Activated CD4-positive, alpha-beta T cell treated with anti-CD3 and anti-CD28 coated beads, Interleukin-2, amount 50 U/mL, for 48 hours (primary cell): Measurements from ENCODE around the gene KRT37.
"Not testable (repeated sequence)": the region's sequence is repeated elsewhere in the genome, so short reads cannot be mapped to it uniquely, and the experiment has no call there.

ENCODE experiments used
- DNase-seq, 2 experiments: peaks; one replicate each; pipeline ENCODE4 v3.0.0-alpha.2; 2020

The KRT37 gene

GRCh38 chr17:41403404-41404023 is 20.9 kb downstream of the KRT37 start:
- DNase-seq: no peak

- DNase-seq: no peak
Measured at GRCh38 chr17:41402161-41402560, 22.2 kb downstream of the KRT37 start.

- no peak for DNase-seq
Measured at GRCh38 chr17:41396996-41397660, 27.3 kb downstream of the KRT37 start, which contains the start of gene KRT31. Gene KRT31 (minus strand): TSS chr17:41397608. CDS start chr17:41397539, 69 bp downstream.

- DNase-seq: no peak
Measured at GRCh38 chr17:41396340-41396739, 28.0 kb downstream of the KRT37 start.

- no peak for DNase-seq
Measured at GRCh38 chr17:41395611-41396010, 28.8 kb downstream of the KRT37 start.

- DNase-seq: not testable (repeated sequence)
Measured at GRCh38 chr17:41395044-41395443, 29.3 kb downstream of the KRT37 start.

GRCh38 chr17:41394254-41394996 is 30.0 kb downstream of the KRT37 start:
- DNase-seq: no peak

GRCh38 chr17:41393826-41394225 is 30.6 kb downstream of the KRT37 start:
- DNase-seq: no peak

- no peak for DNase-seq
Measured at GRCh38 chr17:41393294-41393693, 31.1 kb downstream of the KRT37 start.

- no peak for DNase-seq
Measured at GRCh38 chr17:41392278-41392677, 32.1 kb downstream of the KRT37 start.

GRCh38 chr17:41391535-41391934 is 32.9 kb downstream of the KRT37 start:
- no peak for DNase-seq

GRCh38 chr17:41390411-41390938 is 33.9 kb downstream of the KRT37 start:
- DNase-seq: no peak

- DNase-seq: no peak
Measured at GRCh38 chr17:41387670-41388069, 36.7 kb downstream of the KRT37 start.

- no peak for DNase-seq
Measured at GRCh38 chr17:41386227-41386626, 38.2 kb downstream of the KRT37 start.

GRCh38 chr17:41383690-41384089 is 40.7 kb downstream of the KRT37 start:
- no peak for DNase-seq

- DNase-seq: no peak
Measured at GRCh38 chr17:41382394-41382793, 42.0 kb downstream of the KRT37 start.

GRCh38 chr17:41381943-41382342 is 42.4 kb downstream of the KRT37 start, which contains the start of gene KRT34:
Gene KRT34 (minus strand): TSS chr17:41382306. CDS start chr17:41382246, 60 bp downstream.
- not testable (repeated sequence) for DNase-seq

GRCh38 chr17:41380091-41380490 is 44.3 kb downstream of the KRT37 start:
- not testable (repeated sequence) for DNase-seq

- no peak for DNase-seq
Measured at GRCh38 chr17:41377546-41377945, 46.8 kb downstream of the KRT37 start.
